ENCODE results near the gene ATP6V1E1.

ATP6V1E1 gene

GRCh38 chr22:17581056-17581455 is 47.5 kb downstream of the ATP6V1E1 start:
- no peak for DNase-seq (ENCODE audit: low spot score)

DNA sequence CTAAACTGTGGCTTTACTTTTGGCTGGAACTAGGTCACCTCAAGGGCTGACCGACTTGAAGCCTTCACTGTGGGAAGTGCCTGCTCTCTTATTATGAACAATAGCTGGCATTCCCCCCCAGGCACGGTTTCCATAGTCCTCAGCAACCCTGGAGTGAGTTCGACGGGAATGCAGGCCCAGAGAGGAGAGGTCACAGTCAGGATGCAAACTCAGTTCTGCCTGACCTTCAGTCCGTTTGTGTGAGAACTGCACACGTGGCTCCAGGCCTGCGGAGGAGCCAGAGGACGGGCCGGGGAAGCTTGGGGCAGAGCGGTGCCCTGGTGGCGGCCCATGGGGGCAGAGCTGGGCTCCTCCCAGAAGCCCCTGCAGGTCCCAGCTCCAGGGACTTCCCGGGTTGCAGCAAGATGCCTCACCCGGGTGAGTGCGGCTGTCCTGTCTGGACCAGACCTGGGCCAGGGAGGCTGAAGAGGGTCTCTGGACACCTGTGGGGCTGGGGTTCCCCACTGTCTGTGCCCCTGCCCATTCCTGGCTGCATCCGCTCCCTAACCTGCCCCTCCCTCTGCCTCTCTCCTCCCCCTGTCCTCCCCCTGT is 48.0 kb downstream of the ATP6V1E1 start:
- DNase-seq (ENCODE audit: low spot score), result no peak

DNA sequence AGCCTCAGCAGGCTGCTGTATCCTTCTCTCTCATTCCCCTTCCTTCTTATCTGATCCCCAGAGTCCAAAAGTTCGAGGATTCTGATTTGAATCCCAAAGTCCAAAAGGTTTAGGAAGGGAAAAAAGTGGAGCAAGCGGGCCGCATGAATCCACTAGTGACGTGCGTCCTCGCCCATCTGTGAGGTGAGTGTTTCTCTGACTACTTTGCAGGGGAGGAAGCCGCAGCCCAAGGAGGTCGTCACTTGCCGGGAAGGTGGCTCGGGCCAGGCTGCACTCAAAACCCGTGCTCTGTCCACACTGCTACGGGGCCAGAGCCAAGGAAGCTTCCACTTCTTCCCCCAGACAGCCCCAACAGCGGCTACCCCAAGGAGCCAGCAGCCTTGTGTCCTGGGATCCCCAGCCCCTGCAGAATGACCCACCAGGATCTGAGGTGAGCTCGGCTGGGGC is 49.0 kb downstream of the ATP6V1E1 start:
- no peak for DNase-seq (ENCODE audit: low spot score)

GRCh38 chr22:17578136-17578754 is 50.3 kb downstream of the ATP6V1E1 start:
- peak; percentile 83 for DNase-seq (ENCODE audit: low spot score)

- no peak for DNase-seq (ENCODE audit: low spot score)
Observed at GRCh38 chr22:17576470-17576869, 52.1 kb downstream of the ATP6V1E1 start.

DNA sequence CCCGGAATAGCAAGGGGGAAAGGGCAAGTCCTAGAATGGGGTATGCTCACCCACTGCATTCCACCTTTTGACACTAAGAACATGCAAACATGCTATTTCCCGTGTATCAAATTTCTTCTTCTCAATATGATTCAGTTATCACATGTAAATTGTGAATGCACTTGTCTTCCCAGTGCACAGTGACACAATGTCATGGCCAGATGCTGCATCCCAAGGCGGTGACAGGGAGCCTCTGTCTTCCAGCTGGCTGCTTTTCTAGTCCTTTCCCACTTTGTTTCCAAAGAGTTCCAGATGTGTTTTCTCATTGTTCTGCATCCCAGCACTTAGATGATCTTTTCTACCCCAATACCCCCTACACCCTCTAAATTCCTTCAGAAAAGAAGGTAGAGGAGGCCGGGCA is 52.9 kb downstream of the ATP6V1E1 start:
- peak; percentile 57 for DNase-seq (ENCODE audit: low spot score)

DNA sequence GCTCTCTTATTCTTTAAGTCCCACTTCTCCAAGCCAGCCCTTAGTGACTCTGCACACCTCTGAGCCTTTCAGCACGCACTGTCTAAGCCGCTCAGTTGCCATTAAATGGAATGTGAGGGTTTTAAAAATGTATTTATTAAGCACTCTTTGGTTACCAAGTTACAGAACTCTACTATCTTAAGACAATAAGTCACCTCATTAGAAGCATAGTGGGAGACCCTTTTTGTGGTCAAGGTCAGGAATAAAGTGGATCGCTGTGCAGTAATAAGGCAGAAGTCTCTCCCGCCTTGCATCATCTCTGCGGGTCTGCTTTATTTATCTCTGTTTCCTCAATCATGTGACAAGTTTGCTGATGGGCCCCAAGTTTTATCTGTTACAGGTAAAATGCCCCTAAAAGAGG is 53.4 kb downstream of the ATP6V1E1 start:
- DNase-seq (ENCODE audit: low spot score), result no peak

DNA sequence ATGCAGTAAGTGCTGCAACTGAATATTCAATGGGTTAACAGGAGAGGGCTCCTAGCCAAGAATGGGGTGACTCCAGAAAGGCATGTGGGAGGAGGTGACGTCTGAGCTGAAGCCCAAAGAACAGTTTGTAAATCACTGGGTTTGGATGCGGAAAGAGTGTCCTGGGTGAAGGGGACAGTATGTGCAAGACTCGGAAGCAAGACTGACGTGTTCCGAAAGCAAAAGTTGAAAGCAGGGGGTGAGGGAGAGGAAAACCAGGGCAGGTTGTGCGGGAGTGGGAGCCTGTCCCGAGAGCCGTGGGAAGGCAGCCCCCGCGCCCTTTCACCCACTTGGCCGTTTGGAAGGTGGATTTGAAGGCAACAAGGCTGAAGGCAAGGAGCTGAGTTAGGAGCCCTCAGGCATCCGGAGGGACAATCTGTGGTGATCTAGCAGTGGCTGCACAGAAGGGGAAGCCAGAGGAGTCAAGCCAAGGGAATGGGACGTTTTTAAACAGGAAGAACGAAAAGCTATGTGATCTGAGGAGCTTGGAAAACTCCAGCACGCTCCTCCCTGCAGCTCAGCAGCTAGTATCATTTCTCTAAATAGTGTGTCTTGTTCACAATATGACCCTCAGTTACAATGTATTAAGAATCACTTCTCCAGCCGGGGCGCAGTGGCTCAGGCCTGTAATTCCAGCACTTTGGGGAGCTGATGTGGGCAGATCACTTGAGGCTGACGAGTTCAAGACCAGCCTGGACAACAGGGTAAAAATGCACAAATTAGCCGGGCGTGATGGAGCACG is 57.5 kb downstream of the ATP6V1E1 start:
- DNase-seq (ENCODE audit: low spot score), result peak; percentile 86

DNA sequence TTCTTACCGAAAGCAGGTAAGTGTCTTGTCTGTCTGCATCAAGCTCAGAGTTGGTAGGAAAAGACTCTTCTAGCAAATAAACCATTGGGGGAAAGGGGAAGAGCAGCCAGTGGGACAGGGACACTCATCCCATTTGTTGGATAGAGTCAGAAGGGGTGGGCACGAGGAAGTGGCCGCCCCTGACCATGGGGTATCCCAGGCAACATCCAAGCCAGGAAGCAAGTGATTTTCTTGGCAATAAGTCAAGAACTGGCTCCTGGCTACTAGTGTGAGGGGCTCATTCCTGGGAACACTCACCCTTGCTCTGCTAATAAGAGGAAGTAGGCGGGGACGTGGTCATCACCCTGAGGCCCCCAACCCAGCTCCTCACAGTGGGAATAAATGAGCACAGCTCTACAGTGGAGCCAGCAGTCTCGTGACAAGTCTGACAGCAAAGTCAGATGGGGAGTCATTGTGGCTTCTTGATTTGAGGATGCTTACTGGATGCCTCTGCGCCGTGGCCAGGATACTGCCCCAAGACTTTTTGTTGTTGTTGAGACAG is 58.5 kb downstream of the ATP6V1E1 start:
- DNase-seq (ENCODE audit: low spot score), result no peak

- DNase-seq (ENCODE audit: low spot score), result no peak
Observed at GRCh38 chr22:17566776-17567175, 61.8 kb downstream of the ATP6V1E1 start.

- DNase-seq (ENCODE audit: low spot score), result peak; percentile 58
Observed at GRCh38 chr22:17566016-17566687, 62.4 kb downstream of the ATP6V1E1 start.

GRCh38 chr22:17563936-17564391 is 64.6 kb downstream of the ATP6V1E1 start:
- DNase-seq (ENCODE audit: low spot score), result peak; percentile 72

DNA sequence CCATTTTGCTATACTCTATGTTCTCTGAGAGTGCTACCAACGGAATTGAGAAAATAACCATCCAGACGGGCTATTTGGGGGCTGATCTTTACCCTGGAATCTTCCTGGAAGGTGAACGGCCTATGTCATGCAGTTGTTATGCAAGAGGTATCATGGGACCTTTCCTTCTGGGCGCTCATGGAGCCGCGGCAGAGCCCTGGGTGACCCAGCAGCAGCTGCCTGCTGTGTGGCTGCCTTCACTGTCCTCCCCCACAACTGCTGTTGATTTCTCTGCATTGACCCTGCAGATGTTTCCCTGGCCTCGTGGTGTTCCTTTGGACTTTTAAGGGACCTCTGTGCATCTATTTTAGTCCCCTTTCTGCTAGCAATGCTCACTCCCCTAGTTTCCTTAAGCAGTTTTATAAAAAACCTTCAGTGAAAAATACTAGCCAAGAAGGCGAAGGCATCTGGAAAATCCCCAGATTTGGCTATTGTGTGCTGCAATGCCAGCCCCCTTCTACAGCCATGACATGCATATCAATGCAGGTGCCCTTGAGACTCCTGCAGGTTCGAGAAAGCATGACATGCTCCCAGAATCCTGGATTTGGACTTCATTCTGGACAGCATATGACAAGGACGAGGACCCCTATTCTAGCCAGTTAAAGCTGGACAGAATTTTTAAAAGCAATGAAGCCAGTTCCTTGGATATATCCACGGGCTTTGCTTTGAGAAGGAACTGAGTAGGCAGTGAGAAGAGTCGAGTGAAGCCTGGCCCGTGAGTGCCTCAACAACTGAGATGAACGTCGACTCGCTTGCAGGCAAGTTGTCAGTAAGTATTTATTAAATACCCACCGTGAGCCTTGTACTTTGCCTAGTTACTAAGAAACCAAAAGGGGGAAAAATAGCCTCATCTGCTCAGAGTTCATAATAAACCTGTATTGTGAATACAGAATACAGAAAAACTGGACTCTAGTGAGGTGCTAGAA is 65.4 kb downstream of the ATP6V1E1 start, which contains the start of gene SLC25A18:
Gene SLC25A18 (plus strand): TSS at position 593 of the 965 bp plus-strand sequence. CDS start 16,447 bp downstream, outside the sequence.
- peak; percentile 84 for DNase-seq (ENCODE audit: low spot score)

DNA sequence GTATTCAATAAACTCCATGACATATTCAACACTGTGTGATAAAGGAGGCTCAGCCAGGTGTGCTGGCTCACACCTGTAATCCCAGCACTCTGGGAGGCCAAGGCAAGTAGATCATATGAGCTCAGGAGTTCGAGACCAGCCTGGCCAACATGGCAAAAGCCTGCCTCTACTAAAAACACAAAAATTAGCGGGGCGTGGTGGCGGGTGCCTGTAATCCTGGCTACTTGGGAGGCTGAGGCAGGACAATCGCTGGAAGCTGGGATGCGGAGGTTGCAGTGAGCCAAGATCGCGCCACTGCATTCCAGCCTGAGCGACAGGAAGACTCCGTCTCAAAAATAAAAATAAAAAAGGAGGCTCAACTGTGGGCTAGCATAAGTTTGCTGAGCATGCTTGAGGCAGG is 69.4 kb downstream of the ATP6V1E1 start:
- DNase-seq (ENCODE audit: low spot score), result no peak

DNA sequence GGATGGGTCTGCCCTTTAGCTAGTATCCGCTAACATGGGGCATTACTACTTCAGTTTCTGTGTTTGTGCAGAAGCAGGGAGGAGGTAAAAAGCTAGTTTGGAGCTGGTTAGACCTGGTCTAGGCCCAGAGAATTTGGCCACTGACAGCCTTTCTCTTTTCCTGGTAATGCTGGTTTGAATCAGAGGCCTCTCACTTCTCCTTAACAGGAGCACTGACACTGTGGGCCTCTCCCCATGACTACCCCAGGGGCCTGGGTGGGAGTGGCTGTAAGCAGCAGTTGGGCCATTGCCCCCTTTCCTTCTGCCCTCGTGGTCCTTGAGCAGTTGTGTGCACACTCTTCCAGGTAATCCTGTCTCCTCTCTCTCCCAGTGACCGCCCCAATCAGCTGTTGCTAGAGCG is 73.7 kb downstream of the ATP6V1E1 start:
- DNase-seq (ENCODE audit: low spot score), result no peak

DNA sequence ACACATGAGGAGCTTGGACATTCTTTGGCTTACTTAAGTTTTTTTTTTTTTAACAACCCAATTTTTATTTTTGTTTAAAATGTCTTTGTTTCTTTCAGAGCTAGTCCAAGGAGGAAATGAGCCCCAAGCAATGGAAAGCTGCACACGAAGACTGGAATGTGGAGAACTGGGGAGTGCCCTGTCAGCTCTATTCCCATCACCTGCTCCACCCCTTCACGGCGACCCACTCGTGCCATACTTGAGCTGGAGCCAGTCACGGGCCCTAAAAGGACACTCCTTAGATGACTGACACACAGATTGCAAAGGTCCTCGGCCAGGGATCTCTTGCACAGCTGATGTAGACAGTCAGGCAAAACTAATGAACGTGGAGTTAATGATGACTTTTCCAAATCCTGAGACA is 75.8 kb downstream of the ATP6V1E1 start:
- DNase-seq (ENCODE audit: low spot score), result no peak

DNA sequence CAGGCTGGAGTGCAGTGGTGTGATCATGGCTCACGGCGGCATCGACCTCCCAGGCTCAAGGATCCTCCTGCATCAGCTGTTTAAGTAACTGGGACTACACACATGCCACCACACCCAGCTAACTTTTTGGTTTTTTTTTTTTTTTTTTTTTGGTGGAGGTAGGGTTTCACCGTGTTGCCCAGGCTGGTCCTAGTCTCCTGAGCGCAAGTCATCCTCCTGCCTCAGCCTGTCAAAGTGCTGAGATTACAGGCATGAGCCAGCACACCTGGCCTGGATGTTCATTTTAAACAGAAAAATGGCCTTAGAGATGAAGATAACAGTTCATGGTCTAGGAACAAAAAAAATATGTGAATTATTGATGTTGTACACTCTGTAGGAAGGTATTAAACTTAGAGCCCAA is 78.9 kb downstream of the ATP6V1E1 start:
- no peak for DNase-seq (ENCODE audit: low spot score)

DNA sequence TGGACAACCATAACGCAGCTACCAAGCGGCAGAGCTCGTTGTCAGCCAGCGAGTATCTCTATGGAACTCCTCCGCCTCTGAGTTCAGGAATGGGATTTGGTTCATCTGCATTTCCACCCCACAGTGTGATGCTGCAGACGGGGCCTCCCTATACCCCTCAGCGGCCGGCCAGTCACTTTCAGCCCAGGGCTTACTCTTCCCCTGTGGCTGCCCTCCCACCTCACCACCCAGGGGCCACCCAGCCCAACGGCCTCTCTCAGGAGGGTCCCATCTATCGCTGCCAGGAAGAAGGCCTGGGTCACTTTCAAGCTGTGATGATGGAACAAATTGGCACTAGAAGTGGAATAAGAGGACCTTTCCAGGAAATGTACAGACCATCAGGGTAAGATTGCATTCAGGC is 79.4 kb downstream of the ATP6V1E1 start:
- DNase-seq (ENCODE audit: low spot score), result no peak

GRCh38 chr22:17548756-17549035 is 79.9 kb downstream of the ATP6V1E1 start:
- no peak for DNase-seq (ENCODE audit: low spot score)

DNA sequence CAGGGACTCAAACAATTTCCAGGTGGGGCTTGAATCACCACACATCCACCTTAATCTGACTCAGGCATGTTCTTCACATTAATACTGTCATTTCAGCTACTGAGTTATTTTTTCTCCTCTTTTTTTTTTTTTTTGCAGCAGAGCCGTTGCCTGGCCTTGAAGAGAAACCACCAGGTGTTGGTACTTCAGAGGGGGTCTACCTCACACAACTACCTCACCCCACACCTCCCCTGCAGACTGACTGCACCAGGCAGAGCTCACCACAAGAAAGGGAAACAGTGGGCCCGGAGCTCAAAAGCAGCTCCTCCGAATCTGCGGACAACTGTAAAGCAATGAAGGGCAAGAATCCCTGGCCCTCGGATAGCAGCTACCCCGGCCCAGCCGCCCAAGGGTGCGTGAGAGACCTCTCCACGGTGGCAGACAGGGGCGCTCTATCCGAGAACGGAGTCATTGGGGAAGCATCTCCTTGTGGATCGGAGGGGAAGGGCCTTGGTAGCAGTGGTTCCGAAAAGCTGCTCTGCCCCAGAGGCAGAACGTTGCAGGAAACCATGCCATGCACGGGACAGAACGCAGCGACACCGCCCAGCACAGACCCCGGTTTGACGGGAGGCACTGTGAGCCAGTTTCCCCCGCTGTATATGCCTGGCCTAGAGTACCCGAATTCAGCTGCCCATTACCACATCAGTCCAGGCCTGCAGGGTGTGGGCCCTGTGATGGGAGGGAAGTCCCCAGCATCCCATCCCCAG is 80.4 kb downstream of the ATP6V1E1 start:
- DNase-seq (ENCODE audit: low spot score), result no peak

Data from putamen (tissue), 1 donor.